H1 (cell line): ENCODE measurements around the gene MYO15B. TPM values are rescaled to one million over a fixed set of nuclear protein-coding genes. Genes with fewer than 3 reads are reported as not detected.

ENCODE experiments used
- CTCF ChIA-PET: fragments of 300-600 bp; sonication (Branson Sonifier 250); formaldehyde crosslinking; loops from one replicate; lab custom pipeline; 2021; ENCODE audit not compliant: partially characterized antibody; lab: Charles Lee
- POLR2A ChIA-PET: fragments of 300-600 bp; sonication (Branson Sonifier 250); formaldehyde crosslinking; loops from one replicate; lab custom pipeline; 2021; ENCODE audit warnings: inconsistent platforms; ENCODE audit not compliant: partially characterized antibody; lab: Charles Lee
- DNase-seq, 2 experiments: peaks; one replicate each; pipeline versions ENCODE4 v3.0.0 to v3.0.0-alpha.2; 2010 to 2022; ENCODE audit warnings: low spot score in 2 of 2, low read depth in 1 of 2, mixed read lengths in 1 of 2
- FAIRE-seq: peaks from 2 replicates; lab custom pipeline; 2011; peaks lifted over from hg19 to GRCh38; lab: Jason Lieb, UNC
- H2AFZ ChIP-seq: 2 replicates; pipeline ENCODE4 v1.8.1; 2012; ENCODE audit warnings: low read length, inconsistent platforms
- H2AK5ac ChIP-seq: 2 replicates; pipeline ENCODE4 v1.6.1; 2013; ENCODE audit warnings: low read depth, low read length
- H2BK120ac ChIP-seq: replicated peaks from 2 replicates; pipeline ENCODE3; 2013; ENCODE audit warnings: low read depth, low read length, inconsistent platforms
- H2BK12ac ChIP-seq: 2 replicates; pipeline ENCODE4 v1.6.1; 2013; ENCODE audit warnings: low read depth, low read length
- H2BK15ac ChIP-seq: 2 replicates; pipeline ENCODE4 v1.6.1; 2013; ENCODE audit warnings: low read length
- H2BK20ac ChIP-seq: 2 replicates; pipeline ENCODE4 v1.6.1; 2013; ENCODE audit warnings: low read length
- H2BK5ac ChIP-seq: 2 replicates; pipeline ENCODE4 v1.6.1; 2013; ENCODE audit warnings: low read depth, low read length
- H3K14ac ChIP-seq: 2 replicates; pipeline ENCODE4 v1.6.1; 2013; ENCODE audit warnings: inconsistent platforms; ENCODE audit not compliant: insufficient read length
- H3K18ac ChIP-seq: 2 replicates; pipeline ENCODE4 v1.6.1; 2013; ENCODE audit warnings: low read length; ENCODE audit errors: extremely low read depth
- H3K23ac ChIP-seq: 2 replicates; pipeline ENCODE4 v1.6.1; 2013; ENCODE audit warnings: inconsistent platforms; ENCODE audit not compliant: insufficient read length
- H3K23me2 ChIP-seq: 2 replicates; pipeline ENCODE4 v1.6.1; 2013; ENCODE audit warnings: low read depth, low read length
- H3K27ac ChIP-seq: 2 replicates; pipeline ENCODE4 v1.6.1; 2011; ENCODE audit warnings: low read depth, low read length, inconsistent platforms
- H3K27me3 ChIP-seq, 4 experiments: replicated peaks in 1 of 4; 1 replicate in 1 of 4; 2 replicates in 3 of 4; pipeline versions ENCODE4 v1.6.1 to v1.8.1; 2011 to 2013; ENCODE audit warnings: low read length in 3 of 4, mild to moderate bottlenecking in 3 of 4, inconsistent platforms in 2 of 4, mixed read lengths in 2 of 4, moderate library complexity in 1 of 4; ENCODE audit not compliant: control insufficient read depth in 3 of 4, insufficient read depth in 3 of 4; ENCODE audit errors: extremely low read depth in 1 of 4
- H3K36me3 ChIP-seq, 4 experiments: 2 replicates each; pipeline versions ENCODE4 v1.6.1 to v1.8.1; 2011 to 2013; ENCODE audit warnings: mild to moderate bottlenecking in 4 of 4, low read length in 3 of 4, moderate library complexity in 2 of 4, control low read depth in 1 of 4, inconsistent platforms in 1 of 4; ENCODE audit not compliant: insufficient read depth in 4 of 4, control insufficient read depth in 2 of 4
- H3K4ac ChIP-seq: replicated peaks from 2 replicates; pipeline ENCODE3; 2013; ENCODE audit warnings: low read length, low read depth, mixed read lengths, inconsistent platforms; ENCODE audit not compliant: insufficient read length
- H3K4me1 ChIP-seq, 4 experiments: replicated peaks in 1 of 4; 1 replicate in 1 of 4; 2 replicates in 3 of 4; pipeline versions ENCODE4 v1.6.1 to v1.8.1; 2011 to 2013; ENCODE audit warnings: low read length in 3 of 4, inconsistent platforms in 2 of 4, mixed read lengths in 1 of 4; ENCODE audit not compliant: insufficient read depth in 4 of 4, control insufficient read depth in 3 of 4
- H3K4me2 ChIP-seq, 2 experiments: 2 replicates each; pipeline versions ENCODE4 v1.6.1 to v1.8.1; 2011 to 2013; ENCODE audit warnings: low read depth in 2 of 2, low read length in 2 of 2, control low read depth in 1 of 2, inconsistent platforms in 1 of 2, mild to moderate bottlenecking in 1 of 2; ENCODE audit not compliant: insufficient read depth in 1 of 2
- H3K4me3 ChIP-seq, 4 experiments: fragments of 200-600, 300-600 bp in 1 of 4; sonication (generic), shearing (Covaris generic), sonication (Bioruptor Twin) in 1 of 4; 2 replicates each; pipeline versions ENCODE4 v1.5.1 to v1.8.1; 2011 to 2016; ENCODE audit warnings: low read length in 4 of 4, low read depth in 3 of 4, control low read depth in 2 of 4, inconsistent platforms in 2 of 4, mild to moderate bottlenecking in 2 of 4, mixed read lengths in 1 of 4, moderate library complexity in 1 of 4; ENCODE audit not compliant: insufficient read depth in 2 of 4; ENCODE audit errors: extremely low read depth in 1 of 4
- H3K56ac ChIP-seq: replicated peaks from 2 replicates; pipeline ENCODE3; 2013; ENCODE audit warnings: low read depth, mild to moderate bottlenecking, mixed read lengths, low read length, inconsistent platforms; ENCODE audit not compliant: insufficient read length
- H3K79me1 ChIP-seq: 2 replicates; pipeline ENCODE4 v1.6.1; 2013; ENCODE audit warnings: low read depth, low read length, control low read depth
- H3K79me2 ChIP-seq, 2 experiments: 2 replicates each; pipeline versions ENCODE4 v1.6.1 to v1.8.1; 2012 to 2013; ENCODE audit warnings: low read length in 2 of 2, mild to moderate bottlenecking in 2 of 2, inconsistent platforms in 1 of 2; ENCODE audit not compliant: insufficient read depth in 2 of 2, control insufficient read depth in 1 of 2
- H3K9ac ChIP-seq, 4 experiments: replicated peaks in 1 of 4; 1 replicate in 1 of 4; 2 replicates in 3 of 4; pipeline versions ENCODE4 v1.6.1 to v1.8.1; 2011 to 2013; ENCODE audit warnings: low read depth in 3 of 4, low read length in 3 of 4, control low read depth in 2 of 4, mild to moderate bottlenecking in 2 of 4, moderate library complexity in 2 of 4, inconsistent platforms in 1 of 4; ENCODE audit errors: extremely low read depth in 1 of 4
- H3K9me3 ChIP-seq, 2 experiments: 2 replicates each; pipeline versions ENCODE4 v1.6.1 to v1.8.1; 2012 to 2013; ENCODE audit warnings: mild to moderate bottlenecking in 2 of 2, moderate library complexity in 2 of 2, control low read depth in 1 of 2, inconsistent platforms in 1 of 2, low read depth in 1 of 2, low read length in 1 of 2, mixed read lengths in 1 of 2; ENCODE audit not compliant: insufficient read depth in 2 of 2
- H4K20me1 ChIP-seq, 2 experiments: replicated peaks in 1 of 2; 2 replicates each; pipeline versions ENCODE3 to v1.8.1; 2011 to 2013; ENCODE audit warnings: inconsistent platforms in 2 of 2, low read length in 2 of 2, mild to moderate bottlenecking in 1 of 2; ENCODE audit not compliant: insufficient read depth in 2 of 2, control insufficient read depth in 1 of 2
- H4K5ac ChIP-seq: 2 replicates; pipeline ENCODE4 v1.6.1; 2013; ENCODE audit warnings: low read length, low read depth, mixed read lengths, inconsistent platforms; ENCODE audit not compliant: insufficient read length
- H4K8ac ChIP-seq: 2 replicates; pipeline ENCODE4 v1.8.0; 2013; ENCODE audit warnings: mild to moderate bottlenecking, moderate library complexity, low read length, inconsistent platforms; ENCODE audit not compliant: insufficient read depth; ENCODE audit errors: extremely low read depth
- H4K91ac ChIP-seq: replicated peaks from 2 replicates; pipeline ENCODE3; 2013; ENCODE audit warnings: low read length, mixed read lengths, inconsistent platforms; ENCODE audit not compliant: insufficient read length
- CHD2 ChIP-seq: IDR thresholded peaks from 2 replicates; pipeline ENCODE4 v1.6.1; 2012; ENCODE audit warnings: low read length, improper control_type of control experiment
- CREB1 ChIP-seq: IDR thresholded peaks from 2 replicates; pipeline ENCODE4 v1.6.1; 2012; ENCODE audit warnings: inconsistent platforms
- KDM5A ChIP-seq: fragments of 200-600 bp; IDR thresholded peaks from 2 replicates; pipeline ENCODE4 v1.7.1; 2012; ENCODE audit warnings: mild to moderate bottlenecking, low read length, inconsistent platforms, mixed read lengths
- SAP30 ChIP-seq: fragments of 300-600 bp; sonication (generic); IDR thresholded peaks from 2 replicates; pipeline ENCODE4 v1.7.1; 2012; ENCODE audit warnings: low read length, moderate library complexity, mild to moderate bottlenecking, inconsistent platforms; ENCODE audit not compliant: insufficient read depth, insufficient replicate concordance
- SIX5 ChIP-seq: IDR thresholded peaks from 2 replicates; pipeline ENCODE4 v1.6.1; 2011; ENCODE audit warnings: mild to moderate bottlenecking, low read depth, low read length
- SP4 ChIP-seq: IDR thresholded peaks from 2 replicates; pipeline ENCODE4 v1.6.1; 2012; ENCODE audit warnings: low read length, inconsistent platforms
- WGBS, 2 experiments: shearing (Covaris generic) in 1 of 2; methylation state at CpG; one replicate each; pipeline versions ENCODE4 v1.1.6 to v1.1.7; 2013 to 2015; ENCODE audit warnings: low lambda C conversion rate in 2 of 2, mixed read lengths in 2 of 2, inconsistent platforms in 1 of 2, low coverage in 1 of 2, missing lambda C conversion rate in 1 of 2; ENCODE audit not compliant: insufficient replicate concordance in 2 of 2, insufficient coverage in 1 of 2, insufficient read length in 1 of 2; ENCODE audit errors: extremely low coverage in 1 of 2, missing lambda C conversion rate in 1 of 2; 5-methylcytosine and 5-hydroxymethylcytosine counted together
- long read RNA-seq, 2 experiments: library from RNA in 1 of 2; library from capped mRNA in 1 of 2; stranded (forward); transcript quantifications; one replicate each; pipeline ENCODE4 v2.0.0, GENCODE V29; 2021; ENCODE audit warnings: inconsistent platforms in 1 of 2
- polyA minus RNA-seq, 3 experiments: library from RNA; depleted of rRNA, polyadenylated mRNA; stranded (reverse); fragments of >200 nt; gene quantifications; 1 replicate in 2 of 3; 2 replicates in 1 of 3; pipeline ENCODE4 v1.2.3, GENCODE V29; 2011
- polyA plus RNA-seq, 7 experiments: library from polyadenylated mRNA; depleted of rRNA in 3 of 7; stranded (reverse) in 5 of 7; unstranded in 2 of 7; fragments of >200 nt in 5 of 7; fragments of 200-250 nt in 2 of 7; gene quantifications; 1 replicate in 5 of 7; 2 replicates in 1 of 7; 4 replicates in 1 of 7; pipeline versions ENCODE4 v1.2.1 to v1.2.3, GENCODE V29; 2011 to 2013; ENCODE audit warnings: missing spikeins in 2 of 7, mixed read lengths in 2 of 7
- total RNA-seq: library from RNA; stranded (reverse); fragmentation: NEBNext Ultra II Directional; extraction: Animal tissue kit (Norgen Biotek cat#: 25700); gene quantifications from 2 replicates; pipeline ENCODE4 v1.2.1, GENCODE V29; 2021
- TF ChIP-seq, protein P1 (sequence below): IDR thresholded peaks from 2 replicates; pipeline ENCODE4 v1.6.1; 2012; ENCODE audit warnings: low read length, inconsistent platforms

The MYO15B gene
- total RNA-seq, result 11.2 and 13.8 TPM in 2 replicates
- polyA plus RNA-seq (2011; rRNA removed), result 7.1 and 15.1 TPM in 2 replicates
- 12.4 TPM for polyA plus RNA-seq (2011; cell fraction: cytosol; rRNA removed)
- 107 TPM for polyA plus RNA-seq (2011; cell fraction: nucleus; rRNA removed)
- polyA plus RNA-seq (2012, experiment 1 of 2), result 9.4 to 17.6 TPM (median 14.5 TPM) in 4 replicates
- 5.4 TPM for polyA plus RNA-seq (2012, experiment 2 of 2)
- 5.8 TPM for polyA plus RNA-seq (2013, experiment 1 of 2)
- 4.9 TPM for polyA plus RNA-seq (2013, experiment 2 of 2)
- polyA minus RNA-seq (2011; rRNA and poly(A)+ RNA removed), result 4.1 and 7.9 TPM in 2 replicates
- polyA minus RNA-seq (2011; cell fraction: cytosol; rRNA and poly(A)+ RNA removed), result 12.5 TPM
- polyA minus RNA-seq (2011; cell fraction: nucleus; rRNA and poly(A)+ RNA removed), result 40.4 TPM
- long read RNA-seq, experiment 1, result 0 reads
- long read RNA-seq, experiment 2, partial matches to known transcripts, result 0 of 1 reads
- long read RNA-seq, experiment 2, other reads (novel, unspliced or antisense), result 1 of 1 reads

DNA sequence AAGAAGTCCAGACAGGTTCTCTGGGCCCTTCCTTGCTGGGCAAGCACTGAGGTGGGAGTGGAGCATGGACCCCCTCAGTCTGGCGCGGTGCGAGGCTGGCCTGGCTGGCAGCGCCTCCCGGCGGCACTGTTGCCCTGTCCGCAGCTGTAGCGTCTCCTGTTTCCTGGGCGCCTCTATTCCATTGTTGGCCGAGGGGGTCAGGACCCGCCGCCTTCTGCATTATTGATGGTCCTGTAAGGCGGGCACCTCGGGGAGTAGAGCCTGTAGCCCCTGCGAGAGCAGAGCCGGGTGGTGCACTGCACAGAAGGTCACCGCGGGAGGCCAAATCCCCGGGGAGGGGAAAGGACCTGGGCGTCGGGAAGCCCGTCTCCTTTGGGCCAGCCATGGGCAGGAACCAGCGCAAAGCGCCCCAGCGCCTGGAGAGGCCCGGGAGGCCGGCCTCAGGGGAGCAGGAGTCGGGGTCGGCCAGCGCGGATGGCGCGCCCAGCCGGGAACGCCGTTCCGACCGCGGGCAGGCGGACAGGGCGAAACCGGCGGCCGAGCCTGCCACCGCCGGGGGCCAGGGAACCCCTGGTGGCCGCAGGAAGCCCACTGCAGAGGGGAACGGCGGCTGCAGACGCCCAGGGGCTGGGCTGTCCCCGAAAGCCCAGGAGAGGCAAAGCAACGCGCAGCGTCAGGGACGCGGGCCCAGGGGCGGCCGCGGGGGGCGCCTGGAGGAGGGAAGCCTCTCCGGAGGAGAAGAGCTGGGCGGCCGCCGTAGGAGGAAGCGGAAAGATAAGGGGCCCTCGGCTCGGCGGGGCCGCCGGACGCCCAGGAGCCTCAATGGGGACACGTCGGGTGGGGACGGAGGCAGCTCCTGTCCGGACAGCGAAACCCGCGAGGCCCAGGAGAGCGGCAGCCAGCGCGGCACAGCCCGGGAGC lies at the start of gene MYO15B:
TSS of gene MYO15B (plus strand) at position 126 of the 921 bp plus-strand sequence. CDS start at position 384, 258 bp downstream.
- Histone ChIP-seq H3K14ac (no peak within 1 kb of the TSS), H3K4ac (peak within 1 kb of the TSS; percentile 96), H4K20me1 (no peaks in the 10 kb centered on the region), H3K4me1 (peaks cover 0 to 9% (median 3%) of the 10 kb centered on the region in 4 experiments; a peak in 5 of 7 replicates), H4K91ac (peak within 1 kb of the TSS; percentile 85), H2AFZ (peak within 1 kb of the TSS; percentile 65; the same call in 1 of the 2 replicates), H3K27ac (no peak within 1 kb of the TSS; the same call in 1 of the 2 replicates), H3K56ac (peak within 1 kb of the TSS; percentile 39), H2AK5ac (no peak within 1 kb of the TSS), H3K23ac (no peak within 1 kb of the TSS), H2BK12ac (peak within 1 kb of the TSS; percentile 68; the same call in 1 of the 2 replicates), H2BK20ac (no peak within 1 kb of the TSS), H3K4me3 (peak within 1 kb of the TSS; percentile 40 to 67 (median 58)), H4K5ac (peak within 1 kb of the TSS; percentile 86), H3K9me3 (no peaks in the 10 kb centered on the region), H3K4me2 (peak within 1 kb of the TSS; percentile 80 to 89), H2BK120ac (peak within 1 kb of the TSS; percentile 28), H3K18ac (peak within 1 kb of the TSS; percentile 95), H3K23me2 (peaks cover 14% of the 10 kb centered on the region; the same call in 1 of the 2 replicates), H3K27me3 (peaks cover 0 to 19% (median 5%) of the 10 kb centered on the region in 4 experiments; a peak in 4 of 7 replicates), H4K8ac (peak within 1 kb of the TSS; percentile 89), H2BK15ac (no peak within 1 kb of the TSS), H3K9ac (peak within 1 kb of the TSS in 2 of 4 experiments; percentile 20 to 46; a peak in 5 of 7 replicates), H3K79me2 (no peaks in the 10 kb centered on the region), H3K79me1 (no peaks in the 10 kb centered on the region), H2BK5ac (peak within 1 kb of the TSS; percentile 60; the same call in 1 of the 2 replicates), H3K36me3 (no peaks in the 10 kb centered on the region)
- peak in 1 of 2 experiments; percentile 87 for DNase-seq
- ChIA-PET CTCF (interaction anchor here (0.7 to 1.7 kb wide), 8 partner anchors 9 to 162 kb away, joined by 3 to 9 read pairs (median 5); no protein-coding TSS in a partner anchor), POLR2A (interaction anchor here (0.6 to 1.4 kb wide), 7 partner anchors 10 to 192 kb away, joined by 3 to 7 read pairs (median 3); partner anchors contain the start of gene TSEN54)
- 5% methylated on average over 75 of the region's 82 CpGs; no CpG with 5 or more reads in 1 of the 2 experiments for WGBS, 2 experiments
- FAIRE-seq, result no peak
- TF ChIP-seq SIX5, result no peak
- no peak for TF ChIP-seq KDM5A
- TF ChIP-seq CHD2, result no peak
- TF ChIP-seq, protein P1, sequence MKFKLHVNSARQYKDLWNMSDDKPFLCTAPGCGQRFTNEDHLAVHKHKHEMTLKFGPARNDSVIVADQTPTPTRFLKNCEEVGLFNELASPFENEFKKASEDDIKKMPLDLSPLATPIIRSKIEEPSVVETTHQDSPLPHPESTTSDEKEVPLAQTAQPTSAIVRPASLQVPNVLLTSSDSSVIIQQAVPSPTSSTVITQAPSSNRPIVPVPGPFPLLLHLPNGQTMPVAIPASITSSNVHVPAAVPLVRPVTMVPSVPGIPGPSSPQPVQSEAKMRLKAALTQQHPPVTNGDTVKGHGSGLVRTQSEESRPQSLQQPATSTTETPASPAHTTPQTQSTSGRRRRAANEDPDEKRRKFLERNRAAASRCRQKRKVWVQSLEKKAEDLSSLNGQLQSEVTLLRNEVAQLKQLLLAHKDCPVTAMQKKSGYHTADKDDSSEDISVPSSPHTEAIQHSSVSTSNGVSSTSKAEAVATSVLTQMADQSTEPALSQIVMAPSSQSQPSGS, result no peak
- TF ChIP-seq CREB1, result 0 out of 2 replicates have a peak, but pooled peaks have one; percentile 30
- TF ChIP-seq SAP30, result no peak
- TF ChIP-seq SP4, result no peak
